ENCODE data around the gene HHIP. TPM values are rescaled to one million over a fixed set of nuclear protein-coding genes. Genes with fewer than 3 reads are reported as not detected.

The HHIP gene
- not detected for polyA plus RNA-seq

- H3K4me3 Mint-ChIP-seq = peak within 1 kb of the TSS in 3 of 4 donors; percentile 30 to 80 (median 73)
- peaks cover 0 to 6% (median 2%) of the 10 kb centered on the region in 3 donors for H3K4me1 Mint-ChIP-seq
- peaks cover 40% of the 10 kb centered on the region for H3K27me3 Mint-ChIP-seq
- H3K9me3 Mint-ChIP-seq = no peaks in the 10 kb centered on the region
- no peaks in the 10 kb centered on the region for H3K36me3 Mint-ChIP-seq
- H3K27ac Mint-ChIP-seq = peak within 1 kb of the TSS in 1 of 3 donors; percentile 67
Observed at GRCh38 chr4:144645631-144646522, at the start of gene HHIP. HHIP (plus strand) TSS chr4:144646156; CDS start chr4:144646676, 520 bp downstream.

GRCh38 chr4:144597171-144597570 lies 48.8 kb upstream of the HHIP start:
- H3K9me3 Mint-ChIP-seq = peaks cover 0 to 9% (median 5%) of the 10 kb centered on the region in 3 donors
- H3K4me1 Mint-ChIP-seq = no peaks in the 10 kb centered on the region
- no peak overlapping the region for H3K4me3 Mint-ChIP-seq
- peaks cover 2% of the 10 kb centered on the region for H3K27me3 Mint-ChIP-seq
- peak overlapping the region in 1 of 3 donors; percentile 31 for H3K27ac Mint-ChIP-seq
- H3K36me3 Mint-ChIP-seq = peaks cover 2% of the 10 kb centered on the region

- Mint-ChIP-seq H3K27me3 (no peaks in the 10 kb centered on the region), H3K4me3 (no peak overlapping the region), H3K27ac (no peak overlapping the region), H3K4me1 (no peaks in the 10 kb centered on the region), H3K36me3 (peaks cover 2% of the 10 kb centered on the region), H3K9me3 (peaks cover 0 to 9% (median 6%) of the 10 kb centered on the region in 3 donors)
Observed at GRCh38 chr4:144599621-144600020, 46.3 kb upstream of the HHIP start.

- Mint-ChIP-seq H3K36me3 (no peaks in the 10 kb centered on the region), H3K27me3 (peaks cover 4% of the 10 kb centered on the region), H3K4me1 (no peaks in the 10 kb centered on the region), H3K27ac (no peak overlapping the region), H3K9me3 (peaks cover 2 to 12% (median 7%) of the 10 kb centered on the region in 3 donors), H3K4me3 (no peak overlapping the region)
Observed at GRCh38 chr4:144611850-144612249, 34.1 kb upstream of the HHIP start.

GRCh38 chr4:144614850-144615585 lies 30.9 kb upstream of the HHIP start:
- Mint-ChIP-seq H3K36me3 (no peaks in the 10 kb centered on the region), H3K27ac (no peak overlapping the region), H3K4me1 (no peaks in the 10 kb centered on the region), H3K9me3 (peaks cover 0 to 5% (median 4%) of the 10 kb centered on the region in 3 donors), H3K27me3 (peaks cover 4% of the 10 kb centered on the region), H3K4me3 (no peak overlapping the region)

GRCh38 chr4:144621681-144622080 lies 24.3 kb upstream of the HHIP start:
- Mint-ChIP-seq H3K4me3 (no peak overlapping the region), H3K9me3 (peaks cover 2 to 5% (median 3%) of the 10 kb centered on the region in 3 donors), H3K36me3 (no peaks in the 10 kb centered on the region), H3K27ac (no peak overlapping the region), H3K27me3 (peaks cover under 1% of the 10 kb centered on the region), H3K4me1 (no peaks in the 10 kb centered on the region)

- H3K9me3 Mint-ChIP-seq = peaks cover 0 to 2% (median 0%) of the 10 kb centered on the region in 3 donors
- H3K27ac Mint-ChIP-seq = no peak overlapping the region
- no peaks in the 10 kb centered on the region for H3K36me3 Mint-ChIP-seq
- H3K27me3 Mint-ChIP-seq = no peaks in the 10 kb centered on the region
- no peaks in the 10 kb centered on the region for H3K4me1 Mint-ChIP-seq
- H3K4me3 Mint-ChIP-seq = no peak overlapping the region
Observed at GRCh38 chr4:144627663-144628076, 18.3 kb upstream of the HHIP start.

- Mint-ChIP-seq H3K27ac (no peak overlapping the region), H3K36me3 (peaks cover 2% of the 10 kb centered on the region), H3K4me3 (peak overlapping the region in 1 of 4 donors; percentile 27), H3K9me3 (peaks cover 0 to 5% (median 0%) of the 10 kb centered on the region in 3 donors), H3K27me3 (peaks cover 2% of the 10 kb centered on the region), H3K4me1 (no peaks in the 10 kb centered on the region)
Observed at GRCh38 chr4:144633215-144633614, 12.7 kb upstream of the HHIP start.

GRCh38 chr4:144634978-144635747 lies 10.8 kb upstream of the HHIP start:
- Mint-ChIP-seq H3K27me3 (peaks cover 2% of the 10 kb centered on the region), H3K4me3 (no peak overlapping the region), H3K4me1 (no peaks in the 10 kb centered on the region), H3K36me3 (peaks cover 2% of the 10 kb centered on the region), H3K27ac (no peak overlapping the region), H3K9me3 (peaks cover 0 to 5% (median 2%) of the 10 kb centered on the region in 3 donors)

- Mint-ChIP-seq H3K27me3 (peaks cover 37% of the 10 kb centered on the region), H3K9me3 (peaks cover 0 to 2% (median 0%) of the 10 kb centered on the region in 3 donors), H3K36me3 (no peaks in the 10 kb centered on the region), H3K4me3 (no peak overlapping the region), H3K4me1 (peaks cover 0 to 6% (median 2%) of the 10 kb centered on the region in 3 donors), H3K27ac (no peak overlapping the region)
Observed at GRCh38 chr4:144644368-144645101, 1.4 kb upstream of the HHIP start.

GRCh38 chr4:144645102-144645630 lies 790 bp upstream of the HHIP start:
- no peak overlapping the region for H3K4me3 Mint-ChIP-seq
- H3K27ac Mint-ChIP-seq = no peak overlapping the region
- H3K27me3 Mint-ChIP-seq = peaks cover 40% of the 10 kb centered on the region

GRCh38 chr4:144646523-144647094 lies 653 bp downstream of the HHIP start:
- H3K36me3 Mint-ChIP-seq = no peaks in the 10 kb centered on the region
- peaks cover 40% of the 10 kb centered on the region for H3K27me3 Mint-ChIP-seq
- H3K27ac Mint-ChIP-seq = peak overlapping the region in 1 of 3 donors; percentile 67
- no peaks in the 10 kb centered on the region for H3K9me3 Mint-ChIP-seq
- peak overlapping the region in 2 of 4 donors; percentile 73 to 80 for H3K4me3 Mint-ChIP-seq
- peaks cover 0 to 6% (median 2%) of the 10 kb centered on the region in 3 donors for H3K4me1 Mint-ChIP-seq

More at GRCh38 chr4:144645102-144645630, 790 bp upstream of the HHIP start:
- Mint-ChIP-seq H3K4me1 (peaks cover 0 to 6% (median 2%) of the 10 kb centered on the region in 3 donors), H3K36me3 (no peaks in the 10 kb centered on the region), H3K9me3 (no peaks in the 10 kb centered on the region)

- Mint-ChIP-seq H3K36me3 (no peaks in the 10 kb centered on the region), H3K27me3 (peaks cover 39% of the 10 kb centered on the region), H3K9me3 (no peaks in the 10 kb centered on the region), H3K4me1 (peaks cover 0 to 6% (median 2%) of the 10 kb centered on the region in 3 donors), H3K4me3 (peak overlapping the region in 2 of 4 donors; percentile 23), H3K27ac (no peak overlapping the region)
Observed at GRCh38 chr4:144647095-144647561, 1.2 kb downstream of the HHIP start.

All from IgD-negative memory B cell (primary cell).